ENCODE measurements around the gene RABGAP1.

DNA sequence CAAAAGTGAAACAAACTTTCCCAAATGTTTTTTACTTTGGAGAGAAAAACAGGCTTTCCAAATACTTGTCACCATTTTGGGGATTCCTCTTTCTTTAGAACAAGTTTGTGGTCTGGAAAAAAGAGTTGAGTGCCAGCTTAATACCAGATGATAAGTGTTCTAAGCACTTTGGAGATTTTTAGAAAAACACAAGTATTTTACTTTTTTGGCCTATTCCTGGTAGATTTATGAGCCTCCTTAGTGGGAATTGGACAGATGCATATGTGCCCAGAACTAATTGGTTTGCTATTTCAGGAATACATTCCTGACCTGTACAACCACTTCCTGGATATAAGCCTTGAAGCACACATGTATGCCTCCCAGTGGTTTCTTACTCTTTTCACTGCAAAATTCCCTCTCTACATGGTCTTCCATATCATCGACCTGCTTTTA is 133.2 kb downstream of the RABGAP1 start:
- TF ChIP-seq EZH2 (IDR thresholded peaks at IDR 0.05; ENCODE audit: borderline replicate concordance, insufficient read depth, low read length, poor library complexity, severe bottlenecking) (no peak), POLR2AphosphoS5 (IDR thresholded peaks at IDR 0.05) (no peak)
- TF ChIP-seq, protein P1, sequence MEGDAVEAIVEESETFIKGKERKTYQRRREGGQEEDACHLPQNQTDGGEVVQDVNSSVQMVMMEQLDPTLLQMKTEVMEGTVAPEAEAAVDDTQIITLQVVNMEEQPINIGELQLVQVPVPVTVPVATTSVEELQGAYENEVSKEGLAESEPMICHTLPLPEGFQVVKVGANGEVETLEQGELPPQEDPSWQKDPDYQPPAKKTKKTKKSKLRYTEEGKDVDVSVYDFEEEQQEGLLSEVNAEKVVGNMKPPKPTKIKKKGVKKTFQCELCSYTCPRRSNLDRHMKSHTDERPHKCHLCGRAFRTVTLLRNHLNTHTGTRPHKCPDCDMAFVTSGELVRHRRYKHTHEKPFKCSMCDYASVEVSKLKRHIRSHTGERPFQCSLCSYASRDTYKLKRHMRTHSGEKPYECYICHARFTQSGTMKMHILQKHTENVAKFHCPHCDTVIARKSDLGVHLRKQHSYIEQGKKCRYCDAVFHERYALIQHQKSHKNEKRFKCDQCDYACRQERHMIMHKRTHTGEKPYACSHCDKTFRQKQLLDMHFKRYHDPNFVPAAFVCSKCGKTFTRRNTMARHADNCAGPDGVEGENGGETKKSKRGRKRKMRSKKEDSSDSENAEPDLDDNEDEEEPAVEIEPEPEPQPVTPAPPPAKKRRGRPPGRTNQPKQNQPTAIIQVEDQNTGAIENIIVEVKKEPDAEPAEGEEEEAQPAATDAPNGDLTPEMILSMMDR (IDR thresholded peaks at IDR 0.05; ENCODE audit: poor library complexity, severe bottlenecking), result no peak
- TF ChIP-seq, protein P2, sequence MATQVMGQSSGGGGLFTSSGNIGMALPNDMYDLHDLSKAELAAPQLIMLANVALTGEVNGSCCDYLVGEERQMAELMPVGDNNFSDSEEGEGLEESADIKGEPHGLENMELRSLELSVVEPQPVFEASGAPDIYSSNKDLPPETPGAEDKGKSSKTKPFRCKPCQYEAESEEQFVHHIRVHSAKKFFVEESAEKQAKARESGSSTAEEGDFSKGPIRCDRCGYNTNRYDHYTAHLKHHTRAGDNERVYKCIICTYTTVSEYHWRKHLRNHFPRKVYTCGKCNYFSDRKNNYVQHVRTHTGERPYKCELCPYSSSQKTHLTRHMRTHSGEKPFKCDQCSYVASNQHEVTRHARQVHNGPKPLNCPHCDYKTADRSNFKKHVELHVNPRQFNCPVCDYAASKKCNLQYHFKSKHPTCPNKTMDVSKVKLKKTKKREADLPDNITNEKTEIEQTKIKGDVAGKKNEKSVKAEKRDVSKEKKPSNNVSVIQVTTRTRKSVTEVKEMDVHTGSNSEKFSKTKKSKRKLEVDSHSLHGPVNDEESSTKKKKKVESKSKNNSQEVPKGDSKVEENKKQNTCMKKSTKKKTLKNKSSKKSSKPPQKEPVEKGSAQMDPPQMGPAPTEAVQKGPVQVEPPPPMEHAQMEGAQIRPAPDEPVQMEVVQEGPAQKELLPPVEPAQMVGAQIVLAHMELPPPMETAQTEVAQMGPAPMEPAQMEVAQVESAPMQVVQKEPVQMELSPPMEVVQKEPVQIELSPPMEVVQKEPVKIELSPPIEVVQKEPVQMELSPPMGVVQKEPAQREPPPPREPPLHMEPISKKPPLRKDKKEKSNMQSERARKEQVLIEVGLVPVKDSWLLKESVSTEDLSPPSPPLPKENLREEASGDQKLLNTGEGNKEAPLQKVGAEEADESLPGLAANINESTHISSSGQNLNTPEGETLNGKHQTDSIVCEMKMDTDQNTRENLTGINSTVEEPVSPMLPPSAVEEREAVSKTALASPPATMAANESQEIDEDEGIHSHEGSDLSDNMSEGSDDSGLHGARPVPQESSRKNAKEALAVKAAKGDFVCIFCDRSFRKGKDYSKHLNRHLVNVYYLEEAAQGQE (IDR thresholded peaks at IDR 0.05; ENCODE audit: borderline replicate concordance), result no peak

Data from neural cell (in vitro differentiated cells).